GM19455 (cell line): Measurements from ENCODE around the gene PCDHGA11.
"Not testable (repeated sequence)": the region's sequence is repeated elsewhere in the genome, so short reads cannot be mapped to it uniquely, and the experiment has no call there.

Experiments
- ATAC-seq: cut with Tn5 transposase; IDR thresholded peaks from one replicate; pipeline ENCODE4 v1.9.1; 2021; ENCODE audit not compliant: unreplicated experiment

The PCDHGA11 gene

GRCh38 chr5:141420855-141421488, at the start of gene PCDHGA11:
Gene PCDHGA11, plus strand, starts transcription at chr5:141421051. Its CDS starts 177 bp downstream, at chr5:141421228.
- ATAC-seq = no peak

- no peak for ATAC-seq
These were observed 49.0 kb upstream of the PCDHGA11 start for GRCh38 chr5:141371572-141372475.

GRCh38 chr5:141373673-141374317, 47.1 kb upstream of the PCDHGA11 start, which contains the start of gene PCDHGA6:
Gene PCDHGA6, plus strand, starts transcription at chr5:141373891. Its CDS starts 193 bp downstream, at chr5:141374084.
- no peak for ATAC-seq

GRCh38 chr5:141374627-141375026, 46.2 kb upstream of the PCDHGA11 start:
- no peak for ATAC-seq

GRCh38 chr5:141375444-141376155, 45.3 kb upstream of the PCDHGA11 start:
- not testable (repeated sequence) for ATAC-seq

GRCh38 chr5:141382469-141383294, 38.2 kb upstream of the PCDHGA11 start, which contains the start of gene PCDHGA7:
Gene PCDHGA7, plus strand, starts transcription at chr5:141382742. Its CDS starts 158 bp downstream, at chr5:141382900.
- no peak for ATAC-seq

- no peak for ATAC-seq
These were observed 37.5 kb upstream of the PCDHGA11 start for GRCh38 chr5:141383345-141383744.

- ATAC-seq = no peak
These were observed 36.2 kb upstream of the PCDHGA11 start for GRCh38 chr5:141384471-141385267.

- ATAC-seq = not testable (repeated sequence)
These were observed 33.1 kb upstream of the PCDHGA11 start, which contains the start of gene PCDHGB4 for GRCh38 chr5:141387557-141388311. Gene PCDHGB4, plus strand, starts transcription at chr5:141387698. Its CDS starts 187 bp downstream, at chr5:141387885.

- ATAC-seq = no peak
These were observed 32.2 kb upstream of the PCDHGA11 start for GRCh38 chr5:141388661-141389060.

GRCh38 chr5:141389153-141390042, 31.5 kb upstream of the PCDHGA11 start:
- no peak for ATAC-seq

GRCh38 chr5:141392429-141393198, 28.2 kb upstream of the PCDHGA11 start, which contains the start of gene PCDHGA8:
Gene PCDHGA8, plus strand, starts transcription at chr5:141392633. Its CDS starts 181 bp downstream, at chr5:141392814.
- no peak for ATAC-seq

GRCh38 chr5:141393267-141393666, 27.6 kb upstream of the PCDHGA11 start:
- no peak for ATAC-seq

- not testable (repeated sequence) for ATAC-seq
These were observed 26.3 kb upstream of the PCDHGA11 start for GRCh38 chr5:141394401-141395187.

- ATAC-seq = peak; percentile 97
These were observed 22.9 kb upstream of the PCDHGA11 start, which contains the start of gene PCDHGB5 for GRCh38 chr5:141397756-141398551. Gene PCDHGB5, plus strand, starts transcription at chr5:141397947. Its CDS starts 181 bp downstream, at chr5:141398128.
